HG03039 (cell line): Measurements from ENCODE around the gene EID2.

Experiments used
- ATAC-seq: cut with Tn5 transposase; IDR thresholded peaks from one replicate; pipeline ENCODE4 v1.9.1; 2021; ENCODE audit warnings: mild to moderate bottlenecking, moderate library complexity; ENCODE audit not compliant: unreplicated experiment

The EID2 gene, protein sequence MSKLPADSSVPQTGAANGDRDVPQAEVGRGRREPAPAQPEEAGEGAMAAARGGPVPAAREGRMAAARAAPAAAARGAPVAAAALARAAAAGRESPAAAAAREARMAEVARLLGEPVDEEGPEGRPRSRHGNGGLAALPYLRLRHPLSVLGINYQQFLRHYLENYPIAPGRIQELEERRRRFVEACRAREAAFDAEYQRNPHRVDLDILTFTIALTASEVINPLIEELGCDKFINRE

DNA sequence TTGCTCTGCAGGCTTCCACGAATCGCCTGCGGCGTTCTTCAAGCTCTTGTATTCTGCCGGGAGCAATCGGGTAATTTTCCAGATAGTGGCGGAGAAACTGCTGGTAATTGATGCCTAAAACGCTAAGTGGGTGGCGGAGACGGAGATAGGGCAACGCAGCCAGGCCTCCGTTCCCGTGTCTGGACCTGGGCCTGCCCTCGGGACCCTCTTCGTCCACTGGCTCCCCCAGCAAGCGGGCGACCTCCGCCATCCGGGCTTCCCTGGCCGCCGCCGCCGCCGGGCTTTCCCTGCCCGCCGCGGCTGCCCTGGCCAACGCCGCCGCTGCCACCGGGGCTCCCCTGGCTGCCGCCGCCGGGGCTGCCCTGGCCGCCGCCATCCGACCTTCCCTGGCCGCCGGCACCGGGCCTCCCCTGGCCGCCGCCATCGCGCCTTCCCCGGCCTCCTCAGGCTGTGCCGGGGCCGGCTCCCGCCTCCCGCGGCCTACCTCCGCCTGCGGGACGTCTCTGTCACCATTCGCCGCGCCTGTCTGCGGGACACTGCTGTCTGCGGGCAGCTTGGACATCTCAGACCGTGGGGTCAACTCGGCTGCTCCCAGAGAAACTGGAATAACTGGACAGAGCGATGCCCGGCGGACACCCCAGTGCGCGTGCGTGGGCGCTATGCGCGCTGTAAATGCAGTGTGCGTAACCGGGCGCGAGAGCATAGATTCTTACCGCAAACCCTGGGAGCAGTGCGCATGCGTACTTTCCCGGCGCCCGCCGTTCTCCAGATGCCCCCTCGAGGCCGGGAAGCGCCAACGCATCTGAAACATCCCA lies at the start of gene EID2:
TSS of gene EID2 (minus strand) at position 644 of the 815 bp plus-strand sequence. CDS start at position 562, 82 bp downstream.
- ATAC-seq, result peak; percentile 87

DNA sequence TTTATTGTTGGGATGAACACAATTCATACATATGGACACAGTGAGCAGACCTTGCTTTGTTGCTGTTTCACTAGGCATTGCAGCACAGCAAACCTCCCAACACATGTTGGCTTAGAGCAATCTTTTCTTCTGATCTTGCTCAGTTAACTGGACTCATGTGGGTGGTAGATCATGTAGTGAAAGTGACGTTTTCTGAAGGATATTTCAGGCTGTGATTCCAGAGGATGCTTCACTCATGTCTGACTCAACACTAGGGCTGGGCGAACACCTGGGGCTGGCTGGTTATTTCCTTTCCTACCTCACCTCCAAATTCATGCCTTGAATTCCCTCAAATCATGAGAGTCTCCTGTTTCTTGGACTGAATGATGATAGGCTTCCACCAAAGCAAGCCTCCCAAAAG lies 48.1 kb upstream of the EID2 start:
- no peak for ATAC-seq

DNA sequence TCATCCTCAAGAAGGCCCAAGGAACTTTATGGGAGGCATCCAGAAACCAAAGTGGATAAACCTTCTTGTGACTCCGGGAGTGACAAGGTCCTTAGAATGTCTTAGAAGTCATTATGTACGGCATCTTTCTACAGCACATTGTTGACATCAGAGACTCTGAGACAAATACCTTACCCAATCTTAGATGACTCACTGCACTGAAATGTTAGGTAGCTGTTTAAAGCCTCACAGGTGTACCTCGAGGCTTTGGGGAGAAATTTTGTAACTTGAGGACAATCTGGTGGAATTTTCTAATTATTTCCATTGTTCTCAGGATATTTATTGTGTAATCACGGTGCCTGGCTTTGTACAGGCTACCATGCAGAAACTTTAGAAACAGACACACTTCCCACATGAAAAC lies 47.5 kb upstream of the EID2 start:
- ATAC-seq, result no peak

DNA sequence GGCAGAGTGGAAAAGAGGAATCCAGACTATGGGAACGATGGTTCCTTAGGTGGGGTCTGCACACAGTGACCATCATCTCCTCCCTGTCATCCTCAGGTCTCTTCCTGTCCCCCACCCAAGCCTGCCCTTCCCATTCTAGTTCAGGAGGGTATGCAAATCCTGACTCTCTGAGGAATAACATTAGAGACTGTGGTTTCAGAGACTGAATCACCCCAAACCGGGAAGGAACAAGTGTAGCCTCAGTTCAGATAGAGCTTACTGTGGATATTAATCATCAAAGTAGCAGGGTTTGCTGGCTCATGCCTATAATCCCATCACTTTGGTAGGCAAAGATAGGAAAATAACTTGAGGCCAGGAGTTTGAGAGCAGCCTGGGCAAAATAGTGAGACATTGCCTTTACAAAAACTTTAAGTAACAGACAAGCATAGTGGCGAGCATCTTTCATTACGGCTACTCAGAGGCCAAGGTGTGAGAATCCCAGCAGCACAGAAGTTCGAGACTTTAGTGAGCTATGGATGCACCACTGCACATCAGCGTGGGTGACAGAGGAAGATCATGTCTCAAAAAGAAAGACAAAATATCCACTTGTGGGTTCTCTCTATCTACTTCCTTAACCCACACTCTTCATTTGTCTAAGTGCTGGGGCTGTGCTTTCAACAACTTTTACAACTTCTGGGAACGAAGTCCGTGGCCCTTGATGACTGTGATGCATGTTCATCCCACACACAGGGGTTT lies 43.1 kb upstream of the EID2 start:
- no peak for ATAC-seq

DNA sequence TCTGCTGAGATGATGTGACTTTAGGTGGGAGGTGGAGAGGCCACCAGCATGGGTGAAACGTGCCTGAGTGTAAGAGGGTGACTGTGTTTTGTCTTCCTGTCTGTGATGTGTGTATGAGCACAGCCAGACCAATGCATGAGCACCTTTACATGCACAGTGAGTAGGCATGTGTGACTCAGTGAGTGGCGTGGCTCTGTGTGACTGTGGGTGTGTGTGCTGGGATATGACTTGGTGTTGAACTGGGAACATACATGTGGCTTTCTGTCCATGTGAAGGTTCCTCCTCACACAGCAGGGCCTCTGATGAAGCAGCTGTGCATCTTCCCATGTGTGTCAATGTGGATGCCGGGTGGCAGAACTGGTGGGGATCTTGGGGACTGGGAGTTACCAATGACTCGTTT lies 42.5 kb upstream of the EID2 start:
- ATAC-seq, result no peak

DNA sequence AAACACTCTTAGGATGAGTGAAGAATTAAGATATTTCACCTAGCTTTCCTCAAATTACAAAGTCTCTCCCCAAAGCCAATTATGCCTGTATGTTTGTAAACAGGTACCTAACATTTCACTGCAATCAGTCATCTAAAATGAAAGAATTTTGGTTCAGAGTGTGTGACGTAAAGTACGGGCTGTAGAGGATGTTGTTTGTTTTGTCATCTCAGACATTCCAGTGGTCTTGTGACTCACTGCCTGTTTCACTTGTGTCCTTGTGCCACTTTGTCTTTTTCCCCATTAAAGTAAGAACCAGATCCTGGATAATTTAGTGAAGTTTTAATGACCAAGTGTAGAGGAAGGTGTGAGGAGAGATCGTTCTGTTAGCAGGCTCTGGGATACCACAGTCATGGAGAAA lies 28.6 kb upstream of the EID2 start:
- no peak for ATAC-seq

DNA sequence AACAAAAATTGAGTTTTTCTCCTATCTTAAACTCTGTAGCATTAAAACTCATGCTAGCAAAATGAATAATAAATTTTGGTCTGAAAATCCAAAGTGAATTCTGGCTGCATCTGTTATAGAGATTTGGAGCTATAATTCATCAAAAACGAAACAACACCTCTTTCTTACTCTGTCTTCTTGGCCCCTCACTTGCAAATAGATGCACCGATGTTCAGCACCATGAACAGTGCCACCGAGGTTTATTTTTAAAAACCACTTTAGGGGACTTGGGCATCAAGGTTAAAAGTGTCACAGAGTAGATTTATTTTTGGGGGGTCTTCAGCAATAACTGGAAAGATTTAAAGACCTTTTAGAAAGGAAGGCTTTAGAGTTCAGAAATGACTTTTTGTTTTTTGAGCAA lies 26.1 kb upstream of the EID2 start:
- no peak for ATAC-seq

DNA sequence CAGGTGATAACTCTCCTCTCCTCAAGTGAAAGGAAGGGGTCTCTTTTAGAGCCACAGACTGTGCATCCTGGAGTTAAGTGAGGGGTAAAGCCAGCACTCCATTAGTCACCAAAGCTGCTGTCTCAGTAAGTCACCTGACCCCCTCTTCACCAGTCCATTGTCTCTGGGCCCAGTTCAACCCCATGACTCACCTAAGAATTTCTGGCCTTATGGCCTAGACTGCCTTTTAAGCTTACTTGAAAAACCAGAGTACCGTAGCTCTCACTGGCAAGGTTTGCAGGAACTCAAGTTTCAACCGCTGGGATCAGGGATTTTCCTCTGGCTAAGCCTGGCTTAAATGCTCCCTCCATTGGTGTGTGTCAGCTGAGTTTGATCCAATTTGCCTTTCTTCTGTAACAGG lies 23.4 kb upstream of the EID2 start:
- ATAC-seq, result no peak

DNA sequence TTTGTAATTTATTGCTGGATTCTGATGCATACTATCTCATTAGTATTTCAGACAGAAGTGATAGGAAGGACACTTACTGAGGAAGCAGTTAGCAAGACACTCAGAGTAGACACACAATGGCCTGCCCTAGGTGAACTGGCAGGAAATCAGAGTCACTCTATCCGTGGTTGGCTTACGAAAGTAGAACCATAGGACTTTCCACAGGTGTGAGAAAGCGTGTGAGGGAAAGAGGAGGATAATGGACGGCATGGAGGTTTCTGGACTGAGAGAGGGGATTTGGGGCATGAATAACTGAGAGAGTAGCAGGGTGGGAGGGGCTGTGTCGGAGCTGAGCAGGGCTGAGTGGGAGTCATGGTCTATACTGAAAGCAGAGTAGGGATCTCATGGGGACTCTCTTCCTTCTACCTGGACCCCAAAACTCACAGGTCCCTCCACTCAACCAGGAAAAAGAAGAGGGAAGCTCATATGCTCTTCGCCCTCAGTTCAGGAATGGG lies 18.7 kb upstream of the EID2 start:
- no peak for ATAC-seq

DNA sequence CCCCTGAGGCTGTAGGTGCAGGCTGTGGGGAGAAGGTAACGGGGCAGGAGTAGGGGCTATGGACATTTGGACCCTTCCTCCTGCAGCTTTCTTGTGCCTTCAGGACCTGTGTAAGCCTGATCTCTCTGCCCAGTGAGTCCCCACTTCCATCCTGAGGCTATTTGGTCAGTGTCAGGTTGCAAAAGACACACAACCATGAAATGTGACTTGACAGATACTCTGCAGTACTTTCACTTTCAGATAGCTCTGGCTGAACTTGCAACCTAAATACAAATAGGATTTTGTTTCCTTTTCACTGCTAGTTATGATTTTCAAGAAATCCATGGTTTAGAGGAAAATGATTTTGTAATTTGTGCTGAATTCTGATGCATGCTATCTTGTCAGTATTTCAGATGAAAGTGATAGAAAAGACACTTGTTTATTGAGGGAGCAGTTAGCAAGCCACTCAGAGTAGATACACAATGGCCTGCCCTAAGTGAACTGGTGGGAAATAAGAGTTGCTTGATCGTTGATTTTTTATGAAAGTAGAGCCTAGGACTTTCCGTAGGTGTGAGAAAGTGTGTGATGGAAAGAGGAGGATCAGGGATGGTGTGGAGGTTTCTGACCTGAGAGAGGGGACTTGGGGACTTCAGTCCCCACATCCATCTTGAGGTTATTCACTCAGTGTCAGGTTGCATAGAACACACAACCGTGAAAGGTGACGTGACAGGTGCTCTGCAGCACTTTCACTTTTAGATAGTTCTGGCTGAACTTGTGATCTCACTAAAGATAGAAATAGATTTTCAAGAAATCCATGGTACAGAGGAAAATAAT lies 18.1 kb upstream of the EID2 start:
- no peak for ATAC-seq

DNA sequence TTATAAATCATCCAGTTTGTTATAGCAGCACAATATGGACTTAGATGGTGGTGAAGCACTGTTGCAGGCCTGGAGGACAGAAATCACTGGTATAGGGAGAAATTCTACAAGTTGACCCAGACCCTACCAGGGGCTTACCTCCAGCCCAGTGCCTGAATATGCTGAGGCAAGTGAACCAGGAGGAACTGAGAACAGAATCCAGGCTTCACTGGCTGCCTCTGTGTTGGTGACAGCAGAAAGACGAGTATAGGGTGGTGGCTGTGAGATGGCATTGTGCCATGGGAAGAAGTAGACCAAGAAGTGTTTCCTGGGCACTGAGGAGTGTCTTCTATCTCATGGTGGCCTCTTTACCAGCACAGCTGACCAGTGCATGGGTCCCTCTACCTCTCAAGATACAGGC lies 15.9 kb upstream of the EID2 start:
- ATAC-seq, result no peak

DNA sequence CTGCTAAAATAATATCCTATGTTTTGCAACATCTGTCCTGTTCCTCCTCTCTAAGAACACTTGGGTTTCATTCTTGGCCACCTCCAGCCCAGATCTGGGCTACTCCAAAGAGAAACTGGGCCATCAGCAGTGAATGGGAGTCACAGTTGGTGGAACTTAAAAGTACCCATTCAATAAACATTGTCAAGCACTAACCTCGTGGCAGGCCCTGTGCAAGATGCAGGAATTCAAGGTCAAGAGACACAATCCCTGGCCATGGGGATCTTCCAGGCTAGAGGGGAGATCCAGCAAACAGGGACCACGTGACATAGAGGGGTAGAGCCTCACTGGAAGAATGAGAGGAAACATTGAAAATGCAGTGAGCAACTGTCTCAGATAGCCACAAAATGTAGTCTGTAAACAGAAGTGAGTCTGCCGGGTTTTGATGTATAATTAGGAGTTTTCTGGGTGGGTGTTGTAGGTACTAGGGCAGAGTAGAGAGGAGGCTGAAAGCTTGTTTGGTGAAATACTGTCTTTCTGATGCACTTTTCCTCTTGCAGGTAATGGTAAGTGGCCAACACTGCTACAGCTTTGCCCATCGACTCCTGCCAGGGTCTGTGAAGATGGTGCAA lies 14.8 kb upstream of the EID2 start:
- no peak for ATAC-seq

DNA sequence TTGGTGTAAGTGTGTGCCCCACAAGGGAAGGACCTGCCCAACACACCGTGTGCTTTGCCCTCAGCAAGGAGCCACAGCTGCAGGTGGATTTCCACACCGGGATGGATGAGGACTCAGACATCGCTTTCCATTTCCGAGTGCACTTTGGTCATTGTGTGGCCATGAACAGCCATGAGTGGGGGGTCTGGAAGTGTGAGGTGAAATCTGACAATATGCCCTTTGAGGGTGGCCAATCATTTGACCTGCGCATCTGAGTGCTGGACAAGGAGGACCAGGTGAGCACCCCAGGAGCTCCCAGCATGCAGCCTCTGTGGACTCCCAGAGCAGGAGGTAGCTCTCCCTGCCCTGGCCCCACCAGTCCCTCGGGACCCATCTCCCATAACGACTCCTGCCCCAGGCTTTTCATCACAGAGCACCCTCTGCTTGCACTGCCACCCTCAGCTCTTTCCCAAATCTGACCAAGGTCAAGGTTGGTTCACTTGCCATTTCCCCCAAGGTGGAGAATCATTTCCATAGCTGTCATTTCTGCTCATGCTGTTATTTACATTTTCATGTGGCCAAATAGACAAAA lies 13.2 kb upstream of the EID2 start:
- ATAC-seq, result no peak

DNA sequence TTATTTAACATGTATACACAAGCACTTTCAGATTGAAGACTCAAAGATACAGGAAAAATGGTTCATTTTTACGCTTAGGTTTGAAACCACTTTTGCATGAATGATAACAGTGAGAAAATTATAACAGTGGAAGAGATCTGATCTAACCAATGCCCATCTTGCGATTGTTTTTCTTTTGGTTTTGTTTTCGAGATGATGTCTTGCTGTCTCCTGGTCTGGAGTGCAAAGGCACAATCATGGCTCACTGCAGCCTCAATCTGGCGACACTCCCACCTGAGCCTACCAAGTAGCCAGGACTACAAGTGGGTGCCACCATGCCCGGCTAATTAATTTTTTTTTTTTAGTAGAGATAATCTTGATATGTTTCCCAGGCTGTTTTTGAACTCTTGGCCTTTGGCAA lies 10.2 kb upstream of the EID2 start:
- ATAC-seq, result no peak

DNA sequence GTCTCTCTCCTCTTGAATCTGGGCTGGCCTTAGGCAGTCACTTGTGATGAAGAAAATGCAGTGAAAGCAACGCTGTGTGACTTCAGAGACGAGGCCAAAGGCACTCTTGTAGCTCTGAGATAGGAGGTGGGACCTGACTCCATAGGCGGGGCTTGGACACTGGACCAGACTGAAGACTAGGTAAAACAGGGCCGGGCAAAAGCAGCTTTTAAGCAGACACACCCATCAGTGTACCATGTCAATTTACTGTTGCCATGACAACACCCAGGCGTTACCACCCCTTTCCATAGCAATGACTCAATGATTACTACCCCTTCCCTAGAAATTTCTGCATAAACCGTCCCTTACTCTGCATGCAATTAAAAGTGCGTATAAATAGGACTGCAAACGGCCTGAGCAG lies 6.6 kb upstream of the EID2 start:
- no peak for ATAC-seq

DNA sequence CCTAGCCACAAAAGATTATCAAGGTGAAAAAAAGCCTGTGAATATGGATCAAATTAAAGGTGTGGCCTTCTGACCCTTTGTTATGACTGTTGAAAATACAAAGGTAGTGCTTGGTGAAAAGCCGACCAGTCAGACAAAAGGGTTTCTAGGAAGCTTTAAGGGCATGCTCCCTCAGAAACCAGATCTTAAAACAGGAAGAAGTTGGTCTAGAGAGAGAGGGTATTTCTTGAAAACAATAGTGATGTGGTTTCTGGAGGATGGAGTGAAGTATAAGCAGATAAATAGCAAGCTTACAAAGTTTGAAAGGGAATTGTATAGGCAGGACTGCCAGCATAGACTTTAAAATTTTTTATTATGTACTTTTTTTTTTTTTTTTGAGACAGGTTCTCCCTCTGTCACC lies 5.0 kb upstream of the EID2 start:
- ATAC-seq, result no peak

DNA sequence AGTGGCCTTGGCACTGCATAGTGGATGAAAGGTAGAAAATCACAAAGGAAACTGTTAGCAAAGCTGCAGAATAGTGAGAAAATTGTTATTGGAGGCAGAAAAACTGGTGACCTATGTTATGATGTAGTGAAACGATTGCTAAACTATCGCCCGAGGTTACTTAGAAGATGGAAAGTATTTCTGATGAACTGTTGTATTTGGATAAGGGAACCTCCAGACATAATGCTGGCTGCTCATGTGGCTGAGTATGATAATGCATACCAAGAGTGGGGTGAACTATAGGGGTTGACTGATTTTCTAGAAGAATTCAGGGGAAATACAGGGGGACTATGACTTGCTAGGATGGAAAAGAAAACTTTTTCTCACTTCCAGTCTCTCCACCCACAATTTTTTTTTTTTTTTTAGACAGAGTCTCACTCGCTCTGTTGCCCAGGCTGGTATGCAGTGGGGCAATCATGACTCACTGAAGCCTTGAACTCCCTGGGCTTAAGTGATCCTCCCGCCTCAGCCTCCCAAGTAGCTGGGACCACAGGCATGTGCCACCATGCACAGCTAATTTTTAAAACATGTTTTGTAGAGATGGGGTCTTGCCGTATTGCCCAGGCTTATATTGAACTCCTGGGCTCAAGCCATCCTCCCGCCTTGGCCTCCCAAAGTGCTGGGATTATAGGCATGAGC lies 4.4 kb upstream of the EID2 start:
- ATAC-seq, result no peak

DNA sequence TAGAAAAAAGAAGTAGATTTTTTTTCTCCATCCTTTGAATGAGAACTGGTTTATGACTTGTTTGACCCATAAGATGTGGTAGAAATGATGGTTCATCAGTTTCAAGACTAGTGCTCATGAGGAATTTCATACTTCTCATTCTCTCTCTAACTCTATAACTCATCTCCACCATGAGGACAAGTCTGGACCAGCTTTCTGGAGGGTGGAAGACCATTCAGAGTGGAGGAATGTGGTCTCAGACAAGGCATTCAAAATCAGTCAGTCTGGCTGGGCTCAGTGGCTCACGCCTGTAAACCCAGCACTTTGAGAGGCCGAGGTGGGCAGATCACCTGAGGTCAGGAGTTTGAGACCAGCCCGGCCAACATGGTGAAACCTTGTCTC lies 3.5 kb upstream of the EID2 start:
- ATAC-seq, result no peak

DNA sequence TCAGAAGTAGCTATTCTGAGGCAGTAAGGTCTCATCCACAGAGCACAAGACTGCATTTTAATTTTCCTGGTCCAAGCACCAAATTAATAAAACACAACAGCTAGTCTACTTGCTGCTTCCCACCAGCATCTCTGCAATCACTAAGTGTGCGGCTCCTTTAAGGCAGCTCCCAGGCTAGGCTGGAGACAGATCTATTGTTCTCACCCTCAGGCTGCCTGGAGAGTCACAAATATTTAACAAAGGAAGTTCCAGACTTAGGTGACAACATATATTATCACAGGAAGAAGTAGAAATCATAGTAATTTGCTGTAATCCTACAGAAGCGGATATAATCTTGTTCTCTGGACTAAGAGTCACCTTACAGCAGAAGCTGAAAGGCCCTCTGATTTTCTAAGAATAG lies 2.2 kb upstream of the EID2 start:
- no peak for ATAC-seq

DNA sequence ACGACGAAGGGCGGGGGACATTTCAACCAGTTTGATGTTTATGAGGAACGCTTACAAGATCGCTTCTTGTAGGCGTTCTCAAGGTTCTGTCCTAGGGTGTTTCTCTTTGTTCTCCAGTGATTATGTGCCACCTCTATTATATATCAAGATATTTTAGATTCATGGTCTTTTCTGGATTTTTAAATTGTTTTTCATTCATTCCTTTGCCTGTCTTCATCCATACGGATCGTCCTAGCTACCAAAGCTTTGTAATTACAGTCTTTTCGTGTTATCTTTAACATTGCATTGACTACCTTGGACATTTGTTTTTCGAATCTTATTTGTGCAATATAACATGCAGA lies 342 bp upstream of the EID2 start:
- ATAC-seq, result no peak
